Measurements from ENCODE around the gene TMEM108.

DNA sequence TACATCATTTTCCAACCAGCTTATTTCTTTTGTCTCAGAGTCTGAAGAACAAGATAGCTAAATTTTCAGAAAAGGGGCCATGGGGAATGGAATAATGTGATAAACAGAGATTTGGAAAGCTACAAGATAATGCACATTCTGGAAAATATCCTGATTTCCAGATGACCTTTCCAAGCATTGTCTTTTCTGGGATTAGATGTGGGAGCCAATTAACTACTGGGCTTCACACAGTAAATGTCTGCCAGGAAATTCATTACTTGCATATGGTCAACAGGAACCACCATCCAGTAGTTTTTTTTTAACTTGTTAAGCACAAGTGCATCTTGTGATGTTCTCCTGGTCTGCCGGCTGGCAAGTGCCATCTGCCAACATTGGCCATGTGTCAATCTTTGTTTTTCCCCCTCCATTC is 230.5 kb downstream of the TMEM108 start:
- TF ChIP-seq, protein P1, sequence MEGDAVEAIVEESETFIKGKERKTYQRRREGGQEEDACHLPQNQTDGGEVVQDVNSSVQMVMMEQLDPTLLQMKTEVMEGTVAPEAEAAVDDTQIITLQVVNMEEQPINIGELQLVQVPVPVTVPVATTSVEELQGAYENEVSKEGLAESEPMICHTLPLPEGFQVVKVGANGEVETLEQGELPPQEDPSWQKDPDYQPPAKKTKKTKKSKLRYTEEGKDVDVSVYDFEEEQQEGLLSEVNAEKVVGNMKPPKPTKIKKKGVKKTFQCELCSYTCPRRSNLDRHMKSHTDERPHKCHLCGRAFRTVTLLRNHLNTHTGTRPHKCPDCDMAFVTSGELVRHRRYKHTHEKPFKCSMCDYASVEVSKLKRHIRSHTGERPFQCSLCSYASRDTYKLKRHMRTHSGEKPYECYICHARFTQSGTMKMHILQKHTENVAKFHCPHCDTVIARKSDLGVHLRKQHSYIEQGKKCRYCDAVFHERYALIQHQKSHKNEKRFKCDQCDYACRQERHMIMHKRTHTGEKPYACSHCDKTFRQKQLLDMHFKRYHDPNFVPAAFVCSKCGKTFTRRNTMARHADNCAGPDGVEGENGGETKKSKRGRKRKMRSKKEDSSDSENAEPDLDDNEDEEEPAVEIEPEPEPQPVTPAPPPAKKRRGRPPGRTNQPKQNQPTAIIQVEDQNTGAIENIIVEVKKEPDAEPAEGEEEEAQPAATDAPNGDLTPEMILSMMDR (IDR thresholded peaks at IDR 0.05 in 2 of 3, conservative IDR thresholded peaks at IDR 0.05 in 1 of 3; ENCODE audit: control insufficient read depth in 2 of 3, extremely low read depth in 1 of 3, insufficient read depth in 1 of 3, low read depth in 3 of 3, low read length in 3 of 3) = no peak
- TF ChIP-seq POLR2A (IDR thresholded peaks at IDR 0.05; ENCODE audit: low read depth, low read length) = no peak
- TF ChIP-seq NFIC (IDR thresholded peaks at IDR 0.05; ENCODE audit: low read depth, low read length) = no peak
- no peak for TF ChIP-seq MTA3 (IDR thresholded peaks at IDR 0.05; ENCODE audit: borderline replicate concordance, low read length)
- no peak for TF ChIP-seq NFYB (IDR thresholded peaks at IDR 0.05; ENCODE audit: insufficient read depth, low read depth, low read length)
- no peak for TF ChIP-seq EP300 (IDR thresholded peaks at IDR 0.05; ENCODE audit: borderline replicate concordance in 1 of 2, control insufficient read depth in 1 of 2, low read depth in 2 of 2, low read length in 2 of 2)
- no peak for TF ChIP-seq FOXM1 (IDR thresholded peaks at IDR 0.05; ENCODE audit: low read depth, low read length)
- no peak for TF ChIP-seq RFX5 (IDR thresholded peaks at IDR 0.05; ENCODE audit: low read depth, low read length)
- no peak for TF ChIP-seq BHLHE40 (IDR thresholded peaks at IDR 0.05; ENCODE audit: borderline replicate concordance in 1 of 2, low read depth in 2 of 2, low read length in 1 of 2)
- TF ChIP-seq TARDBP (IDR thresholded peaks at IDR 0.05; ENCODE audit: borderline replicate concordance) = no peak
- no peak for TF ChIP-seq RAD21 (IDR thresholded peaks at IDR 0.05; ENCODE audit: insufficient read depth, low read depth, low read length)

All from GM12878 (cell line).